ENCODE results near the gene TPM3.

DNA sequence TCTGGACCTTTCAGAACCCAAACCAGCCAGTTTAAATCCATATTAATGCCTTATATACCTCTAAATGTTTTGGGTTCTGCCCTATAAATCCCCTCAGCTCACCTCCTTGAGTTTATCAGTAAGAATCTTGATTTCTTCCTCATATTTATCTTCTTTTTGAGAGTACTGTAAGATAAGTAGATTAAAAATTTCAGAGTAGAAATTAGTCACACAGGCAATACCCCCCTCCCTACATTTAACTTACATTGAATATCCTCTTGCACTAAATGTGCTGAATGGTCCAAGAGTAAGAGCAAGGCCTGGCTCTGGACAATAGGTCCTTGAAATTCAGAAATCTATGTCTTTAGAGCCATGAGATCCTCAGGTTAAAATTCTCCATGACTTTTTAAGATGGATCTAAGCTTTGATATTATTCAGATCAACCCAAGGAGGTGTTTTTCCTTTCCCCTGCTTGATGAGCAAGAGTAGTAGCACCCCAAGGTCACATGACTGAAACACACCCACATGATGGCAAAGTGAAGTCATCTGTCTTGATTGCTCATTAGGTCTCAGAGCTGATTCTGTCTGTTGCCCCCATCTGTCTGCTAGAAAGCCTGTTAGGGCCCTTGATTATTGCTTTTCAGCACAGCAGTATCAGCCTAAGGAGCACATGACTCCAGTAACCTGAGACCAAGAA, 21.2 kb downstream of the TPM3 start:
- TF ChIP-seq CTCF (IDR thresholded peaks at IDR 0.05) (no peak), POLR2A (IDR thresholded peaks at IDR 0.05) (no peak)
